Colonic mucosa (tissue), 4 donors: ENCODE results near the gene CHST4. TPM values are rescaled to one million over a fixed set of nuclear protein-coding genes. Genes with fewer than 3 reads are reported as not detected.

Source experiments
- DNase-seq: peaks from one replicate; pipeline ENCODE4 v3.0.0-alpha.2; 2020
- H3K27ac ChIP-seq: fragments of 200-600 bp; one replicate; pipeline ENCODE4 v1.8.0; 2021
- H3K27me3 ChIP-seq: fragments of 200-600 bp; one replicate; pipeline ENCODE4 v1.8.0; 2021
- H3K36me3 ChIP-seq: fragments of 200-600 bp; one replicate; pipeline ENCODE4 v1.8.0; 2021
- H3K4me1 ChIP-seq: fragments of 200-600 bp; one replicate; pipeline ENCODE4 v1.8.0; 2021; ENCODE audit warnings: mild to moderate bottlenecking
- H3K4me3 ChIP-seq: fragments of 200-600 bp; one replicate; pipeline ENCODE4 v1.8.0; 2021
- H3K9ac ChIP-seq, 2 donors: one replicate each; pipeline ENCODE4 v1.7.0; 2013; ENCODE audit warnings: control low read depth in 2 of 2, low read depth in 2 of 2, low read length in 2 of 2
- H3K9me3 ChIP-seq: fragments of 200-600 bp; one replicate; pipeline ENCODE4 v1.8.0; 2021
- intact Hi-C: fragments of 100-400 bp; cut with DNase I; formaldehyde crosslinking; loops from one replicate; pipeline ENCODE4 v1.14.1; 2022
- total RNA-seq, 2 donors: library from RNA; stranded (reverse); fragmentation: NEBNext Ultra II Directional in 1 of 2; extraction: Animal tissue kit (Norgen Biotek cat#: 25700) in 1 of 2; gene quantifications; one replicate each; pipeline ENCODE4 v1.2.1, GENCODE V29; 2021
- TF ChIP-seq, protein P1 (sequence below): fragments of 200-600 bp; IDR thresholded peaks from one replicate; pipeline ENCODE4 v1.8.0; 2022; ENCODE audit warnings: antibody characterized with exemption, mild to moderate bottlenecking
- donor health status: healthy.
- donor health status: DM: no; HTN: no; CAD: no.
- donor health status: DM: no; HTN: no; CAD: no.

CHST4 gene
- total RNA-seq, 2 donors from 2014 or later: 0.44 TPM; not detected in 1

DNA sequence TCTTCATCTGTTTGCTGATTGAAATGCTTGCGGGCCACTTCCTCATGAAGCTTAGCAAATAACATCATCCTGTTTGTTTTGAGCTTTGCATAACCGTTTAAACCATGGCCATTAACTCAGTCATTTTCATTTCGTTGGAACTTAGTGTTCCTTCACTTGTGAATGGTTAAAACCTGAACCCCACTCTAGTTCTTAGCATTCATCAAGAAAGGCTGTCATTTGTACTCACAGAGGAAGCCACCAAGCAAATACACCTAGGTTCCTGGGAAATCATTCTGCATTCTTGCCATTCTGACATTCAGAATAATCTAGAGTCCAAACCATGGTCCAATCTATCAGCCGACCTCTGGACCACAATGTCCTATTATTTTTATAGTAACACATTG, 59.1 kb downstream of the CHST4 start:
- Histone ChIP-seq H3K27me3 (no peaks in the 10 kb centered on the region), H3K4me1 (no peaks in the 10 kb centered on the region), H3K36me3 (no peaks in the 10 kb centered on the region), H3K9me3 (no peaks in the 10 kb centered on the region), H3K4me3 (no peak overlapping the region), H3K9ac (no peak overlapping the region), H3K27ac (no peak overlapping the region)
- no peak for DNase-seq
- TF ChIP-seq, protein P1, sequence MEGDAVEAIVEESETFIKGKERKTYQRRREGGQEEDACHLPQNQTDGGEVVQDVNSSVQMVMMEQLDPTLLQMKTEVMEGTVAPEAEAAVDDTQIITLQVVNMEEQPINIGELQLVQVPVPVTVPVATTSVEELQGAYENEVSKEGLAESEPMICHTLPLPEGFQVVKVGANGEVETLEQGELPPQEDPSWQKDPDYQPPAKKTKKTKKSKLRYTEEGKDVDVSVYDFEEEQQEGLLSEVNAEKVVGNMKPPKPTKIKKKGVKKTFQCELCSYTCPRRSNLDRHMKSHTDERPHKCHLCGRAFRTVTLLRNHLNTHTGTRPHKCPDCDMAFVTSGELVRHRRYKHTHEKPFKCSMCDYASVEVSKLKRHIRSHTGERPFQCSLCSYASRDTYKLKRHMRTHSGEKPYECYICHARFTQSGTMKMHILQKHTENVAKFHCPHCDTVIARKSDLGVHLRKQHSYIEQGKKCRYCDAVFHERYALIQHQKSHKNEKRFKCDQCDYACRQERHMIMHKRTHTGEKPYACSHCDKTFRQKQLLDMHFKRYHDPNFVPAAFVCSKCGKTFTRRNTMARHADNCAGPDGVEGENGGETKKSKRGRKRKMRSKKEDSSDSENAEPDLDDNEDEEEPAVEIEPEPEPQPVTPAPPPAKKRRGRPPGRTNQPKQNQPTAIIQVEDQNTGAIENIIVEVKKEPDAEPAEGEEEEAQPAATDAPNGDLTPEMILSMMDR: no peak
- intact Hi-C loops: no loop called here

Other genes with a start within 250 kb of the CHST4 start
- 10 to 100 TPM; 16.0 to 17.4 TPM for gene CMTR2, start 237.0 kb upstream of the CHST4 start, total RNA-seq
- gene CALB2, start 167.7 kb upstream of the CHST4 start, total RNA-seq: 1 to 10 TPM in 1 of 2 donors, under 1 TPM in 1; 0.74 to 2.8 TPM
- gene TLE7, start 84.4 kb upstream of the CHST4 start, total RNA-seq: not detected
- 1 to 10 TPM; 5.8 to 6.4 TPM for gene ZNF23, start 64.2 kb upstream of the CHST4 start, total RNA-seq
- 1 to 10 TPM; 3.5 to 4.1 TPM for gene ZNF19, start 37.1 kb upstream of the CHST4 start, total RNA-seq
- gene TAT, start 50.7 kb downstream of the CHST4 start, total RNA-seq: 1 to 10 TPM in 1 of 2 donors, under 1 TPM in 1; 0.64 to 2.2 TPM
- gene MARVELD3, start 99.8 kb downstream of the CHST4 start, total RNA-seq: 10 to 100 TPM; 51.0 to 79.0 TPM
- 10 to 100 TPM; 23.5 to 53.1 TPM for gene PHLPP2, start 198.3 kb downstream of the CHST4 start, total RNA-seq